Measurements from ENCODE around the gene AKT1S1. TPM values are rescaled to one million over a fixed set of nuclear protein-coding genes. Genes with fewer than 3 reads are reported as not detected.

Gene AKT1S1
- total and polyA plus RNA-seq, 2 donors (not counting 1 experiment from before 2014, with no cell fraction given), result 16.6 to 23.0 TPM

DNA sequence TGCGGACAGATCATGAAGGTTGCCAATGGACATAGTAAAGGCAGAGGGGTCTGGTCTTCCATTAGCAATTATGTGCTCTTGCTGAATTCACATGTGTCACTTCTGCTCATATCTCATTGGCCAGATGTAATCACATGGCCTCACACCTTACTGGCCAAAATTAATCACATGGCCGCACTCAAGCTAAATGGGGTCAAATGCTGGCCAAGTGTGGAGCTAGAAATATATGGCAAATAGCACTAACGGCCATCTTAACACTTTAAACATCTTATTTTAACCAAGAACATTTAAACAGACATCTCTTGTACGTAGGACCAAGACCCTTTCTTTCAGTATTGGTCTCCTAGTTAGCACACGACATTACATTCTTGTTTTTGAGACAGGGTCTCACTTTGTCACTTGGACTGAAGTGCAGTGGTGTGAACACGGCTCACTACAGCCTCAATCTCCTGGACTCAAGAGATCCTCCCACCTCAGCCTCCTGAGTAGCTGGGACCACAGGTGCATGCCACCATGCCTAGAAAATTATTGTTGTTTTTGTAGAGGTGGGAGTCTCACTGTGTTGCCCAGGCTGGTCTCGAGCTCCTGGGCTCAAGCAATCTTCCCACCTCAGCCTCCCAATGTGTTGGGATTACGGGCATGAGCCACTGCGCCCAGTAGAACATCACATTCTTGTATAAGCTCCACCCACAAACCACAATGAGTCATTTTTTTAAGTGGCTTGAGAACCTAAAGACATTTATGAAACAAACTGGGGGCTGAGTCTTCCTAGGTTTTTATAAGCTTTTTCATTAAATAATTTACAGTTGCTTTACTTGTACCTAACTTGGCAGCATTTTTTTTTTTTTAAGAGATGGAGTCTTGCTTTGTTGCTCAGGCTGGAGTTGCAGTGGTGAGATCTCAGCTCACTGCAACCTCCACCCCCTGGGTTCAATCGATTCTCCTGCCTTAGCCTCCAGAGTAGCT, 29.1 kb downstream of the AKT1S1 start:
- Histone ChIP-seq H3K9ac (ENCODE audit: low read length) (no peak overlapping the region), H3K4me2 (replicated peaks; ENCODE audit: low read depth, low read length, poor library complexity, severe bottlenecking) (no peak overlapping the region), H3K27ac (ENCODE audit: low read length in 2 of 2) (no peak overlapping the region), H3K4me1 (ENCODE audit: control insufficient read depth in 2 of 2, insufficient read depth in 2 of 2, low read length in 2 of 2) (peaks cover 48 to 66% of the 10 kb centered on the region in 2 donors), H2AFZ (ENCODE audit: insufficient read depth, low read depth, low read length, poor library complexity, severe bottlenecking) (no peak overlapping the region), H4K20me1 (ENCODE audit: control insufficient read depth, insufficient read depth, low read length, poor library complexity, severe bottlenecking) (peaks cover 14% of the 10 kb centered on the region), H3K9me3 (ENCODE audit: control extremely low read depth in 1 of 3, control insufficient read depth in 2 of 3, insufficient read depth in 1 of 3, low read length in 2 of 3) (peaks cover 0 to 6% (median 0%) of the 10 kb centered on the region in 3 donors), H3K27me3 (replicated peaks in 1 of 4; ENCODE audit: control extremely low read depth in 1 of 4, control insufficient read depth in 3 of 4, insufficient read depth in 4 of 4, low read length in 3 of 4) (no peaks in the 10 kb centered on the region), H3K4me3 (ENCODE audit: control extremely low read depth in 1 of 5, extremely low read depth in 1 of 5, insufficient read depth in 1 of 5, low read depth in 2 of 5, low read length in 4 of 5) (no peak overlapping the region), H3K79me2 (ENCODE audit: control insufficient read depth, insufficient read depth, low read length) (peaks cover 24% of the 10 kb centered on the region), H3K36me3 (replicated peaks in 1 of 2; ENCODE audit: control extremely low read depth in 1 of 2, control insufficient read depth in 1 of 2, extremely low read depth in 1 of 2, insufficient read depth in 2 of 2, low read length in 1 of 2) (no peaks in the 10 kb centered on the region)
- DNase-seq, result no peak
- intact Hi-C loops (cut with micrococcal nuclease), result no loop called here
- Mint-ChIP-seq H3K4me1 (peaks cover 65% of the 10 kb centered on the region), H3K4me3 (peak overlapping the region; percentile 79), H3K9me3 (ENCODE audit: insufficient read depth) (no peaks in the 10 kb centered on the region), H3K27ac (peak overlapping the region; percentile 81), H3K27me3 (no peaks in the 10 kb centered on the region)
- TF ChIP-seq, protein P1, sequence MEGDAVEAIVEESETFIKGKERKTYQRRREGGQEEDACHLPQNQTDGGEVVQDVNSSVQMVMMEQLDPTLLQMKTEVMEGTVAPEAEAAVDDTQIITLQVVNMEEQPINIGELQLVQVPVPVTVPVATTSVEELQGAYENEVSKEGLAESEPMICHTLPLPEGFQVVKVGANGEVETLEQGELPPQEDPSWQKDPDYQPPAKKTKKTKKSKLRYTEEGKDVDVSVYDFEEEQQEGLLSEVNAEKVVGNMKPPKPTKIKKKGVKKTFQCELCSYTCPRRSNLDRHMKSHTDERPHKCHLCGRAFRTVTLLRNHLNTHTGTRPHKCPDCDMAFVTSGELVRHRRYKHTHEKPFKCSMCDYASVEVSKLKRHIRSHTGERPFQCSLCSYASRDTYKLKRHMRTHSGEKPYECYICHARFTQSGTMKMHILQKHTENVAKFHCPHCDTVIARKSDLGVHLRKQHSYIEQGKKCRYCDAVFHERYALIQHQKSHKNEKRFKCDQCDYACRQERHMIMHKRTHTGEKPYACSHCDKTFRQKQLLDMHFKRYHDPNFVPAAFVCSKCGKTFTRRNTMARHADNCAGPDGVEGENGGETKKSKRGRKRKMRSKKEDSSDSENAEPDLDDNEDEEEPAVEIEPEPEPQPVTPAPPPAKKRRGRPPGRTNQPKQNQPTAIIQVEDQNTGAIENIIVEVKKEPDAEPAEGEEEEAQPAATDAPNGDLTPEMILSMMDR (IDR thresholded peaks at IDR 0.05), result no peak
- no peak for TF ChIP-seq EZH2 (IDR thresholded peaks at IDR 0.05; ENCODE audit: borderline replicate concordance, insufficient read depth, low read depth, low read length, poor library complexity, severe bottlenecking)
- WGBS (ENCODE audit: insufficient coverage), result 90% methylated on average over 6 of the region's 10 CpGs
- ATAC-seq (ENCODE audit: low read depth), result no peak
- ChIA-PET POLR2A (interaction anchor here (0.7 to 4.8 kb wide), 6 partner anchors 11 to 35 kb away, joined by 3 to 23 read pairs (median 6); partner anchors contain the start of genes AKT1S1, FUZ and TBC1D17), CTCF (interaction anchor here (0.8 to 1.3 kb wide), 5 partner anchors 35 to 169 kb away, joined by 3 to 6 read pairs (median 3); partner anchors contain the start of gene FUZ)

DNA sequence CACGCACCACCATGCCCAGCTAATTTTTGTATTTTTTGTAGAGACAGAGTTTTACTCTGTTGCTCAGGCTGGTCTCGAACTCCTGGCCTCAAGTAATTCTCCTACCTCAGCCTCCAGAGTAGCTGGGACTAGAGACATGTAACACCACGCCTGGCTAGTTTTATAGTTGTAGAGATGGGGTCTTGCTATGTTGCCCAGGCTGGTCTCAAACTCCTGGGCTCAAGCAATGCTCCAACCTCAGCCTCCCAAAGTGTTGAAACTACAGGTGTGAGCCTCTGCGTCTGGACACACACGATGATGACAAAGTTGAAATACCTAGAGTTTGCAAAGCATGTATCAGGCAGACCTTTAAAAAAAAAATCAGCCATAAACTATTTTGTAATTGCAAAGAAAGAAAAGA, 30.7 kb downstream of the AKT1S1 start:
- Histone ChIP-seq H3K4me1 (ENCODE audit: control insufficient read depth in 2 of 2, insufficient read depth in 2 of 2, low read length in 2 of 2) (peaks cover 46 to 65% of the 10 kb centered on the region in 2 donors), H3K27ac (ENCODE audit: low read length in 2 of 2) (no peak overlapping the region), H3K4me2 (replicated peaks; ENCODE audit: low read depth, low read length, poor library complexity, severe bottlenecking) (no peak overlapping the region), H3K79me2 (ENCODE audit: control insufficient read depth, insufficient read depth, low read length) (peaks cover 10% of the 10 kb centered on the region), H2AFZ (ENCODE audit: insufficient read depth, low read depth, low read length, poor library complexity, severe bottlenecking) (no peak overlapping the region), H3K4me3 (ENCODE audit: control extremely low read depth in 1 of 5, extremely low read depth in 1 of 5, insufficient read depth in 1 of 5, low read depth in 2 of 5, low read length in 4 of 5) (no peak overlapping the region), H3K36me3 (replicated peaks in 1 of 2; ENCODE audit: control extremely low read depth in 1 of 2, control insufficient read depth in 1 of 2, extremely low read depth in 1 of 2, insufficient read depth in 2 of 2, low read length in 1 of 2) (no peaks in the 10 kb centered on the region), H3K9me3 (ENCODE audit: control extremely low read depth in 1 of 3, control insufficient read depth in 2 of 3, insufficient read depth in 1 of 3, low read length in 2 of 3) (peaks cover 0 to 6% (median 0%) of the 10 kb centered on the region in 3 donors), H3K9ac (ENCODE audit: low read length) (no peak overlapping the region), H3K27me3 (replicated peaks in 1 of 4; ENCODE audit: control extremely low read depth in 1 of 4, control insufficient read depth in 3 of 4, insufficient read depth in 4 of 4, low read length in 3 of 4) (no peaks in the 10 kb centered on the region), H4K20me1 (ENCODE audit: control insufficient read depth, insufficient read depth, low read length, poor library complexity, severe bottlenecking) (no peaks in the 10 kb centered on the region)
- Mint-ChIP-seq H3K4me3 (no peak overlapping the region), H3K4me1 (peaks cover 63% of the 10 kb centered on the region), H3K9me3 (ENCODE audit: insufficient read depth) (no peaks in the 10 kb centered on the region), H3K27me3 (no peaks in the 10 kb centered on the region), H3K27ac (peak overlapping the region; percentile 32)
- no CpG with 5 or more reads among the region's 5 CpGs for WGBS (ENCODE audit: insufficient coverage)
- POLR2A ChIA-PET, result no interaction called here
- CTCF ChIA-PET, result interaction anchor here (0.6 kb wide), 1 partner anchor 23 kb away, joined by 3 read pairs; no protein-coding TSS in a partner anchor
- intact Hi-C loops (cut with micrococcal nuclease), result no loop called here
- DNase-seq (no peak), ATAC-seq (ENCODE audit: low read depth) (no peak)
- TF ChIP-seq, protein P1 (IDR thresholded peaks at IDR 0.05), result no peak
- TF ChIP-seq EZH2 (IDR thresholded peaks at IDR 0.05; ENCODE audit: borderline replicate concordance, insufficient read depth, low read depth, low read length, poor library complexity, severe bottlenecking), result no peak
